K562 (cell line): ENCODE measurements around the gene MACROD2. TPM values are rescaled to one million over a fixed set of nuclear protein-coding genes. Genes with fewer than 3 reads are reported as not detected.

ENCODE experiments used
- ATAC-seq: fragments of 200-7000 bp; cut with Tn5 transposase; 3 replicates; pipeline ENCODE4 v1.9.1; 2020; ENCODE audit warnings: moderate library complexity
- BruUV-seq: library from RNA; stranded (reverse); fragments of 400-500 nt; replicated peaks from 2 replicates; lab custom pipeline; 2021; lab: Mats Ljungman, UMichigan
- CTCF ChIA-PET: fragments of 300-600 bp; formaldehyde crosslinking; extraction: SDS; loops from one replicate; lab custom pipeline; 2021; ENCODE audit warnings: low intra/inter-chr PET ratio; lab: Yijun Ruan, JAX
- POLR2A ChIA-PET: fragments of 300-600, 350-650 bp; sonication (Branson Sonifier 250); formaldehyde crosslinking; extraction: SDS; loops from one replicate; lab custom pipeline; 2021; ENCODE audit warnings: antibody characterized with exemption, inconsistent platforms; lab: Yijun Ruan, JAX
- DNase-seq, 4 experiments: peaks; one replicate each; pipeline versions ENCODE4 v3.0.0 to v3.0.0-alpha.2; 2011 to 2018; ENCODE audit warnings: low spot score in 3 of 4, mixed read lengths in 3 of 4; ENCODE audit errors: extremely low read depth in 1 of 4
- FAIRE-seq: peaks from 2 replicates; lab custom pipeline; 2011; peaks lifted over from hg19 to GRCh38; lab: Jason Lieb, UNC
- H2AFZ ChIP-seq: 2 replicates; pipeline ENCODE4 v1.6.0; 2011; ENCODE audit warnings: low read depth, low read length, control low read depth, inconsistent platforms
- H3K27ac ChIP-seq: fragments of 200-600 bp; 3 replicates; pipeline ENCODE4 v1.8.0; 2011; ENCODE audit warnings: low read depth, mild to moderate bottlenecking, control low read depth, inconsistent platforms, low read length, moderate library complexity, mixed read lengths; ENCODE audit errors: extremely low read depth
- H3K27me3 ChIP-seq, 2 experiments: fragments of 300-600 bp in 1 of 2; 2 replicates in 1 of 2; 3 replicates in 1 of 2; pipeline versions ENCODE4 v1.6.0 to v1.8.0; 2011; ENCODE audit warnings: inconsistent platforms in 2 of 2, low read length in 2 of 2, mild to moderate bottlenecking in 1 of 2, mixed read lengths in 1 of 2, moderate library complexity in 1 of 2; ENCODE audit not compliant: control insufficient read depth in 2 of 2, insufficient read depth in 2 of 2
- H3K36me3 ChIP-seq: fragments of 300-600 bp; 3 replicates; pipeline ENCODE4 v1.8.0; 2011; ENCODE audit warnings: mild to moderate bottlenecking, low read length, inconsistent platforms; ENCODE audit not compliant: control insufficient read depth, insufficient read depth
- H3K4me1 ChIP-seq, 2 experiments: fragments of 200-600 bp in 1 of 2; replicated peaks in 1 of 2; 2 replicates in 1 of 2; 3 replicates in 1 of 2; pipeline versions ENCODE4 v1.5.1 to v1.8.0; 2011; ENCODE audit warnings: inconsistent platforms in 2 of 2, low read length in 2 of 2, mild to moderate bottlenecking in 1 of 2, mixed read lengths in 1 of 2, moderate library complexity in 1 of 2; ENCODE audit not compliant: control insufficient read depth in 2 of 2, insufficient read depth in 2 of 2
- H3K4me2 ChIP-seq: 2 replicates; pipeline ENCODE4 v1.6.1; 2011; ENCODE audit warnings: low read length, control low read depth, inconsistent platforms, mixed read lengths; ENCODE audit not compliant: insufficient read depth
- H3K4me3 ChIP-seq: fragments of 200-600 bp; sonication (generic), shearing (Covaris generic); 2 replicates; pipeline ENCODE4 v1.5.1; 2016; ENCODE audit warnings: control low read depth, inconsistent platforms
- H3K79me2 ChIP-seq: fragments of 200-600 bp; 3 replicates; pipeline ENCODE4 v1.8.0; 2011; ENCODE audit warnings: low read length, inconsistent platforms; ENCODE audit not compliant: control insufficient read depth, insufficient read depth
- H3K9ac ChIP-seq, 2 experiments: 2 replicates each; pipeline versions ENCODE4 v1.6.0 to v1.6.1; 2011; ENCODE audit warnings: low read depth in 2 of 2, low read length in 2 of 2, control low read depth in 1 of 2, inconsistent platforms in 1 of 2, mild to moderate bottlenecking in 1 of 2, mixed read lengths in 1 of 2; ENCODE audit not compliant: insufficient read depth in 1 of 2
- H3K9me1 ChIP-seq: one replicate; pipeline ENCODE4 v1.6.0; 2011; ENCODE audit warnings: inconsistent platforms, mild to moderate bottlenecking, low read length, moderate library complexity; ENCODE audit not compliant: control insufficient read depth, insufficient read depth
- H3K9me3 ChIP-seq: replicated peaks from 2 replicates; pipeline ENCODE4 v1.5.1; 2011; ENCODE audit warnings: low read depth, low read length, inconsistent platforms; ENCODE audit not compliant: control insufficient read depth, insufficient read depth
- H4K20me1 ChIP-seq: replicated peaks from 2 replicates; pipeline ENCODE4 v1.6.1; 2011; ENCODE audit warnings: low read length, inconsistent platforms, mixed read lengths; ENCODE audit not compliant: control insufficient read depth, insufficient read depth
- EZH2 ChIP-seq: IDR thresholded peaks from 2 replicates; pipeline ENCODE4 v1.6.1; 2012; ENCODE audit warnings: low read depth, mild to moderate bottlenecking, inconsistent platforms, low read length, borderline replicate concordance
- KDM1A ChIP-seq, 2 experiments: fragments of 450-650 bp; IDR thresholded peaks; 2 replicates each; pipeline ENCODE4 v1.6.1; 2016; ENCODE audit warnings: mild to moderate bottlenecking in 2 of 2
- ZBTB7A ChIP-seq: IDR thresholded peaks from 2 replicates; pipeline ENCODE4 v1.6.1; 2011; ENCODE audit warnings: low read depth, mild to moderate bottlenecking, low read length, moderate library complexity, borderline replicate concordance; ENCODE audit not compliant: control insufficient read depth
- ZNF143 ChIP-seq: sonication (generic); formaldehyde crosslinking; IDR thresholded peaks from 2 replicates; pipeline ENCODE4 v1.9.0; 2022; ENCODE audit warnings: mild to moderate bottlenecking, missing genetic modification reagents
- ZNF165 ChIP-seq: fragments of 250-450 bp; sonication (Bioruptor Pico); IDR thresholded peaks from 2 replicates; pipeline ENCODE4 v1.4.0; 2020; ENCODE audit warnings: borderline replicate concordance
- WGBS: fragments of 100-300 bp; shearing (Covaris generic); methylation state at CpG from one replicate; pipeline ENCODE4 v1.1.6; 2016; ENCODE audit warnings: low coverage, mixed read lengths; ENCODE audit not compliant: insufficient coverage; ENCODE audit errors: missing lambda C conversion rate; 5-methylcytosine and 5-hydroxymethylcytosine counted together
- in situ Hi-C: fragments of 300-500 bp; cut with MboI; formaldehyde crosslinking; loops from 4 replicates; pipeline ENCODE4 v1.15.0; 2018; ENCODE audit warnings: inconsistent platforms, mixed read lengths
- intact Hi-C: fragments of 100-400 bp; cut with micrococcal nuclease; formaldehyde crosslinking; loops from 2 replicates; pipeline ENCODE4 v1.14.2; 2022
- polyA plus RNA-seq, 8 experiments: library from polyadenylated mRNA; depleted of rRNA in 4 of 8; stranded (reverse) in 5 of 8; unstranded in 3 of 8; fragments of >200 nt; fragmentation: Nextera tagmentation in 2 of 8; fragmentation: Illumina TruSeq in 1 of 8; extraction: Ambion mirVana in 2 of 8; extraction: Trizol in 1 of 8; gene quantifications; 2 replicates each; pipeline versions ENCODE4 v1.2.1 to v1.2.3, GENCODE V29; 2011 to 2014; ENCODE audit warnings: inconsistent platforms in 1 of 8, missing spikeins in 1 of 8
- total RNA-seq, 7 experiments: library from RNA; depleted of rRNA in 6 of 7; stranded (reverse); fragments of >200 nt in 6 of 7; fragmentation: Illumina TruSeq in 2 of 7; extraction: Trizol in 2 of 7; gene quantifications; 2 replicates each; pipeline versions ENCODE4 v1.2.1 to v1.2.3, GENCODE V29; 2011 to 2021; ENCODE audit warnings: low replicate concordance in 1 of 7
- TF ChIP-seq, protein P1 (sequence below): fragments of 250-450 bp; sonication (Bioruptor Pico); IDR thresholded peaks from 2 replicates; pipeline ENCODE4 v1.4.0; 2020; ENCODE audit warnings: borderline replicate concordance
- TF ChIP-seq, protein P2 (sequence below): conservative IDR thresholded peaks from 2 replicates; pipeline ENCODE4 v1.6.1; 2011; ENCODE audit warnings: low read depth, mild to moderate bottlenecking, low read length; ENCODE audit not compliant: control insufficient read depth

Gene MACROD2
- total and polyA plus RNA-seq, 9 of the 15 experiments (the other 6 are each of a cell fraction or from before 2014, with no cell fraction given): not detected

DNA sequence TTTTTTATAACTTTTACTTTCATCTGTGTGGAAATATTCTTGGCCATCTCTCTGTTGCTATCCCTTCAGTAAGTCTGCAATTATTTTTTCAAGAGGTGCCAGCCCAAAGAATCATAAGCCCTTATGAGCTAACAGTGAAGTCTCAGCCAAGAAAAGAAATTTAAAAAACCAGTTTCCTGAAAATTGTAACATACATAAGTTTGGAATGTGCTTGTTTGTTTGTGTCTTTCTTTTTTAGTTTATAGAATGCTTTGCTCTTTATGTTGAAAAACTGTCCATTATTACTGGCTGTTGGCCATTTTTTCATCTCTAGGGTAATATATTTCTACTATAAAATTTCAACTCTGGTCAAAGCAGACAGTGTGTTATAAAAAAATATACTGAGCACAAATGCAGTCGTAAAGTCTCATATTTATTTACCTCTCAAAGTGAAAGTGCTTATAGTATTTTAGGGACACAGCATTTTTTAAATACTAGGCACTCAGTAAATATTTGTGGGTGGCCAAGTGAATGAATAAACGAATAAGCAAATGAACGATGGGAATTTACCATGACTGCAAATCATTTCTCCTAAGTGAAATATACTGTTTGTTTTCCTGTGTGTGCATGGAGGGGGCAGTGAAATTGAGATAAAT lies 1918.2 kb downstream of the MACROD2 start:
- no peak overlapping the region for H3K4me3 ChIP-seq
- H3K9ac ChIP-seq: no peak overlapping the region
- H3K9me3 ChIP-seq: no peaks in the 10 kb centered on the region
- FAIRE-seq: no peak
- in situ Hi-C loops: no loop called here
- no peak for DNase-seq
- WGBS: 0% methylated on average over 3 of the region's 3 CpGs
- H3K36me3 ChIP-seq: no peaks in the 10 kb centered on the region
- H3K27ac ChIP-seq: no peak overlapping the region
- H4K20me1 ChIP-seq: no peaks in the 10 kb centered on the region
- H3K9me1 ChIP-seq: no peaks in the 10 kb centered on the region
- ChIA-PET CTCF (no interaction called here), POLR2A (no interaction called here)
- no peaks in the 10 kb centered on the region for H3K4me1 ChIP-seq
- intact Hi-C loops: no loop called here
- H3K79me2 ChIP-seq: no peaks in the 10 kb centered on the region
- H2AFZ ChIP-seq: no peak overlapping the region
- H3K27me3 ChIP-seq: no peaks in the 10 kb centered on the region
- H3K4me2 ChIP-seq: no peak overlapping the region
- no TSS peak for BruUV-seq
- TF ChIP-seq, protein P1, sequence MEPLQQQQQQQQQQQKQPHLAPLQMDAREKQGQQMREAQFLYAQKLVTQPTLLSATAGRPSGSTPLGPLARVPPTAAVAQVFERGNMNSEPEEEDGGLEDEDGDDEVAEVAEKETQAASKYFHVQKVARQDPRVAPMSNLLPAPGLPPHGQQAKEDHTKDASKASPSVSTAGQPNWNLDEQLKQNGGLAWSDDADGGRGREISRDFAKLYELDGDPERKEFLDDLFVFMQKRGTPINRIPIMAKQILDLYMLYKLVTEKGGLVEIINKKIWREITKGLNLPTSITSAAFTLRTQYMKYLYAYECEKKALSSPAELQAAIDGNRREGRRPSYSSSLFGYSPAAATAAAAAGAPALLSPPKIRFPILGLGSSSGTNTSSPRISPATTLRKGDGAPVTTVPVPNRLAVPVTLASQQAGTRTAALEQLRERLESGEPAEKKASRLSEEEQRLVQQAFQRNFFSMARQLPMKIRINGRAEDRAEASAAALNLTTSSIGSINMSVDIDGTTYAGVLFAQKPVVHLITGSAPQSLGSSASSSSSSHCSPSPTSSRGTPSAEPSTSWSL: no peak
- TF ChIP-seq EZH2 (no peak), ZBTB7A (no peak), ZNF143 (no peak), ZNF165 (no peak), KDM1A (IDR thresholded peaks at IDR 0.05) (no peak)
- TF ChIP-seq, protein P2, sequence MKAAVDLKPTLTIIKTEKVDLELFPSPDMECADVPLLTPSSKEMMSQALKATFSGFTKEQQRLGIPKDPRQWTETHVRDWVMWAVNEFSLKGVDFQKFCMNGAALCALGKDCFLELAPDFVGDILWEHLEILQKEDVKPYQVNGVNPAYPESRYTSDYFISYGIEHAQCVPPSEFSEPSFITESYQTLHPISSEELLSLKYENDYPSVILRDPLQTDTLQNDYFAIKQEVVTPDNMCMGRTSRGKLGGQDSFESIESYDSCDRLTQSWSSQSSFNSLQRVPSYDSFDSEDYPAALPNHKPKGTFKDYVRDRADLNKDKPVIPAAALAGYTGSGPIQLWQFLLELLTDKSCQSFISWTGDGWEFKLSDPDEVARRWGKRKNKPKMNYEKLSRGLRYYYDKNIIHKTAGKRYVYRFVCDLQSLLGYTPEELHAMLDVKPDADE: no peak
- ATAC-seq: no peak
